NCI-H1436 treated with DMSO at 0.1 percent for 48 hours (cell line): ENCODE measurements around the gene CPXM2.

Experiments
- DNase-seq: peaks from one replicate; lab custom pipeline; 2025; lab: John Stamatoyannopoulos, UW

Gene CPXM2

GRCh38 chr10:123904834-123905409 is 13.3 kb upstream of the CPXM2 start:
- no peak for DNase-seq

GRCh38 chr10:123903621-123904020 is 12.0 kb upstream of the CPXM2 start:
- DNase-seq = no peak

- no peak for DNase-seq
These were observed 10.0 kb upstream of the CPXM2 start for GRCh38 chr10:123901621-123902020.

- DNase-seq = no peak
These were observed 5.5 kb upstream of the CPXM2 start for GRCh38 chr10:123897146-123897545.

GRCh38 chr10:123896246-123896927 is 4.8 kb upstream of the CPXM2 start:
- DNase-seq = peak; percentile 44

GRCh38 chr10:123893651-123894050 is 2.0 kb upstream of the CPXM2 start:
- no peak for DNase-seq

- no peak for DNase-seq
These were observed 857 bp downstream of the CPXM2 start for GRCh38 chr10:123890756-123891143.

GRCh38 chr10:123890226-123890625 is 1.4 kb downstream of the CPXM2 start:
- no peak for DNase-seq

- DNase-seq = no peak
These were observed 1.8 kb downstream of the CPXM2 start for GRCh38 chr10:123889821-123890220.

- no peak for DNase-seq
These were observed 2.9 kb downstream of the CPXM2 start for GRCh38 chr10:123888751-123889150.

GRCh38 chr10:123888256-123888655 is 3.4 kb downstream of the CPXM2 start:
- DNase-seq = no peak

- DNase-seq = no peak
These were observed 5.3 kb downstream of the CPXM2 start for GRCh38 chr10:123886292-123886691.

GRCh38 chr10:123885406-123886170 is 6.0 kb downstream of the CPXM2 start:
- no peak for DNase-seq

GRCh38 chr10:123884907-123885381 is 6.7 kb downstream of the CPXM2 start:
- DNase-seq = no peak

- DNase-seq = no peak
These were observed 7.2 kb downstream of the CPXM2 start for GRCh38 chr10:123884351-123884906.

- no peak for DNase-seq
These were observed 7.8 kb downstream of the CPXM2 start for GRCh38 chr10:123883673-123884320.

GRCh38 chr10:123882681-123883445 is 8.7 kb downstream of the CPXM2 start:
- no peak for DNase-seq

GRCh38 chr10:123882177-123882576 is 9.4 kb downstream of the CPXM2 start:
- DNase-seq = no peak

- DNase-seq = no peak
These were observed 11.9 kb downstream of the CPXM2 start for GRCh38 chr10:123879606-123880257.

- DNase-seq = no peak
These were observed 12.8 kb downstream of the CPXM2 start for GRCh38 chr10:123878666-123879303.
